ENCODE measurements around the gene TMEM165. TPM values are rescaled to one million over a fixed set of nuclear protein-coding genes. Genes with fewer than 3 reads are reported as not detected.

The TMEM165 gene
- total and polyA plus RNA-seq, 9 donors = 33.3 to 230 (median 77.8) TPM

GRCh38 chr4:55424791-55425190, 29.0 kb downstream of the TMEM165 start:
- no peaks in the 10 kb centered on the region for H3K9me3 ChIP-seq
- H3K27me3 ChIP-seq = no peaks in the 10 kb centered on the region
- no peaks in the 10 kb centered on the region for H3K4me1 ChIP-seq (ENCODE audit: insufficient read depth)
- 52 to 57% (median 56%) methylated on average over 3 of the region's 3 CpGs for WGBS, 3 donors
- intact Hi-C loops (cut with DNase I) = no loop called here
- no peak overlapping the region for H3K27ac ChIP-seq
- DNase-seq = no peak
- TF ChIP-seq EP300 (IDR thresholded peaks at IDR 0.05) (no peak), POLR2A (IDR thresholded peaks at IDR 0.05) (no peak)
- TF ChIP-seq, protein P1, sequence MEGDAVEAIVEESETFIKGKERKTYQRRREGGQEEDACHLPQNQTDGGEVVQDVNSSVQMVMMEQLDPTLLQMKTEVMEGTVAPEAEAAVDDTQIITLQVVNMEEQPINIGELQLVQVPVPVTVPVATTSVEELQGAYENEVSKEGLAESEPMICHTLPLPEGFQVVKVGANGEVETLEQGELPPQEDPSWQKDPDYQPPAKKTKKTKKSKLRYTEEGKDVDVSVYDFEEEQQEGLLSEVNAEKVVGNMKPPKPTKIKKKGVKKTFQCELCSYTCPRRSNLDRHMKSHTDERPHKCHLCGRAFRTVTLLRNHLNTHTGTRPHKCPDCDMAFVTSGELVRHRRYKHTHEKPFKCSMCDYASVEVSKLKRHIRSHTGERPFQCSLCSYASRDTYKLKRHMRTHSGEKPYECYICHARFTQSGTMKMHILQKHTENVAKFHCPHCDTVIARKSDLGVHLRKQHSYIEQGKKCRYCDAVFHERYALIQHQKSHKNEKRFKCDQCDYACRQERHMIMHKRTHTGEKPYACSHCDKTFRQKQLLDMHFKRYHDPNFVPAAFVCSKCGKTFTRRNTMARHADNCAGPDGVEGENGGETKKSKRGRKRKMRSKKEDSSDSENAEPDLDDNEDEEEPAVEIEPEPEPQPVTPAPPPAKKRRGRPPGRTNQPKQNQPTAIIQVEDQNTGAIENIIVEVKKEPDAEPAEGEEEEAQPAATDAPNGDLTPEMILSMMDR (IDR thresholded peaks at IDR 0.05) = no peak
- H3K4me3 ChIP-seq = no peak overlapping the region
- H3K36me3 ChIP-seq = no peaks in the 10 kb centered on the region

- WGBS, 3 donors = 23 to 52% (median 48%) methylated on average over 6 of the region's 6 CpGs
- TF ChIP-seq POLR2A (IDR thresholded peaks at IDR 0.05) (no peak), EP300 (IDR thresholded peaks at IDR 0.05) (no peak)
- TF ChIP-seq, protein P1 (IDR thresholded peaks at IDR 0.05) = no peak
- intact Hi-C loops (cut with DNase I) = no loop called here
- Histone ChIP-seq H3K36me3 (no peaks in the 10 kb centered on the region), H3K9me3 (no peaks in the 10 kb centered on the region), H3K27ac (no peak overlapping the region), H3K27me3 (no peaks in the 10 kb centered on the region), H3K4me3 (no peak overlapping the region), H3K4me1 (ENCODE audit: insufficient read depth) (peaks cover 2% of the 10 kb centered on the region)
- no peak for DNase-seq
These were observed 36.1 kb downstream of the TMEM165 start for GRCh38 chr4:55431710-55432336.

GRCh38 chr4:55435141-55435841, 39.5 kb downstream of the TMEM165 start:
- intact Hi-C loops (cut with DNase I) = no loop called here
- Histone ChIP-seq H3K9me3 (no peaks in the 10 kb centered on the region), H3K36me3 (no peaks in the 10 kb centered on the region), H3K4me3 (no peak overlapping the region), H3K4me1 (ENCODE audit: insufficient read depth) (peaks cover 2% of the 10 kb centered on the region), H3K27ac (no peak overlapping the region), H3K27me3 (no peaks in the 10 kb centered on the region)
- DNase-seq = no peak
- TF ChIP-seq, protein P1 (IDR thresholded peaks at IDR 0.05) = no peak
- TF ChIP-seq EP300 (IDR thresholded peaks at IDR 0.05) (no peak), POLR2A (IDR thresholded peaks at IDR 0.05) (no peak)
- WGBS, 3 donors = 63 to 69% (median 66%) methylated on average over 3 of the region's 3 CpGs

DNA sequence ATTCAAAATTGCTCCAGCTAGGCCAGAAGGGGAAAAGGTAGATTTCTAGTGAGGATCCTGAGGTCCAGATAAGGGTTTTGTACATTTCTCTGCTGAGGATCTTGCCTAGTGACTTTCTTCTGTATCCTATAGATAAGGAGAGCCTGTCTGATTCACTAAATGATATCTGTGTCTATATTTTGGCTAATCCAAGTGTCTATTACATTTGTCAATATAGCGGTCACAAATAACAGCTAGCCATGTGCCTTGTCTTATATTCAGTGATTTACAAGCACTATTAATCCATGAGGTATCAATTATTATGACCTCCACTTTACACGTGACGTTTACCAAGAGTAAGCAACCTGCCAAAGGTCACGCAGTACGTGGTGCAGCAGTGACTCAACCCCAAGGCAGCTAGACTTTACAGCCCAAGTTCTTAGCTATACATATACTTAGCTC, 41.6 kb downstream of the TMEM165 start:
- Histone ChIP-seq H3K27ac (no peak overlapping the region), H3K4me1 (ENCODE audit: insufficient read depth) (no peaks in the 10 kb centered on the region), H3K27me3 (no peaks in the 10 kb centered on the region), H3K4me3 (no peak overlapping the region), H3K36me3 (no peaks in the 10 kb centered on the region), H3K9me3 (no peaks in the 10 kb centered on the region)
- 79 to 85% (median 82%) methylated on average over 5 of the region's 5 CpGs for WGBS, 3 donors
- intact Hi-C loops (cut with DNase I) = no loop called here
- no peak for TF ChIP-seq POLR2A (IDR thresholded peaks at IDR 0.05)
- no peak for TF ChIP-seq EP300 (IDR thresholded peaks at IDR 0.05)
- TF ChIP-seq, protein P1 (IDR thresholded peaks at IDR 0.05) = no peak
- DNase-seq = no peak
